HG03159 (cell line): ENCODE measurements around the gene THRSP.
"Not testable (repeated sequence)": the region's sequence is repeated elsewhere in the genome, so short reads cannot be mapped to it uniquely, and the experiment has no call there.

Experiments
- ATAC-seq: cut with Tn5 transposase; IDR thresholded peaks from one replicate; pipeline ENCODE4 v1.9.1; 2021; ENCODE audit warnings: mild to moderate bottlenecking, moderate library complexity; ENCODE audit not compliant: unreplicated experiment

The THRSP gene

GRCh38 chr11:78086521-78087074 is 22.9 kb downstream of the THRSP start:
- ATAC-seq = not testable (repeated sequence)

- ATAC-seq = no peak
These were observed 30.6 kb downstream of the THRSP start for GRCh38 chr11:78094250-78094649.

GRCh38 chr11:78097666-78098385 is 34.2 kb downstream of the THRSP start:
- ATAC-seq = no peak

GRCh38 chr11:78099666-78100065 is 36.0 kb downstream of the THRSP start:
- no peak for ATAC-seq

GRCh38 chr11:78100261-78100660 is 36.6 kb downstream of the THRSP start:
- ATAC-seq = no peak

GRCh38 chr11:78100676-78101472 is 37.2 kb downstream of the THRSP start:
- no peak for ATAC-seq

- no peak for ATAC-seq
These were observed 45.7 kb downstream of the THRSP start for GRCh38 chr11:78109081-78110015.

- no peak for ATAC-seq
These were observed 46.7 kb downstream of the THRSP start for GRCh38 chr11:78110351-78110750.

GRCh38 chr11:78110830-78111229 is 47.2 kb downstream of the THRSP start:
- no peak for ATAC-seq

- ATAC-seq = no peak
These were observed 47.6 kb downstream of the THRSP start for GRCh38 chr11:78111298-78111697.

GRCh38 chr11:78112582-78113275 is 49.1 kb downstream of the THRSP start:
- ATAC-seq = peak; percentile 76
